ENCODE data around the gene ATF2. TPM values are rescaled to one million over a fixed set of nuclear protein-coding genes. Genes with fewer than 3 reads are reported as not detected.
A peak's percentile ranks its signal among the peaks of the same experiment; 100 is the strongest.

The ATF2 gene
- total and polyA plus RNA-seq, 9 of the 15 experiments (the other 6 are each of a cell fraction or from before 2014, with no cell fraction given), result 24.2 to 111 (median 45.9) TPM

DNA sequence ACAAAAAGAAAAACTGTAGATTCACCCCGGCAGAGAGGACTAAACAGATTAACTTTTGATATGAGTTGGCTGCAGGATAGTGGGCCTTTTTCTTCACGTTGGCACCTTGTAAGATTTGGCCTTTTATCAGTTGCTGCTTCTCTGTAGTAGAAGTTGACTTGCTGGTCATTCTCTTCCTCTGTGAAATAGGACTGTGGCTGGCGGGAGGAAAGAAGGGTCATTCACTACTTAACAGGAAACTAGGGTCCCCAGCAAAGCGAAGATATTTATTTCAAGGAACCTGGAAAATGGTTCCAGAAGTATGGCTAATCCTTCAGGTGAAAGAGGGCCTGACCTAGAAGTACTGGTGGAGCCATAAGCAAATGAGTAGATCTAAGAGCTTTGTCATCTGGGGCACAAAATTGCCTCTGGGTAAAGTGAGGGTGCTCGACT, 13.9 kb upstream of the ATF2 start:
- BruUV-seq (replicated peaks), result no TSS peak
- TF ChIP-seq CEBPG (CRISPR knock-in tag; IDR thresholded peaks at IDR 0.05), result no peak
- peak in 1 of 2 experiments; percentile 90; a peak in 2 of 4 replicates for TF ChIP-seq CEBPG (tag; conservative IDR thresholded peaks at IDR 0.05 in 1 of 2, IDR thresholded peaks at IDR 0.05 in 1 of 2)
- no peak for TF ChIP-seq STAT5B (CRISPR knock-in tag; IDR thresholded peaks at IDR 0.05)
- peak; percentile 12; the same call in 1 of the 2 replicates for TF ChIP-seq ELF1 (tag; IDR thresholded peaks at IDR 0.05)
- TF ChIP-seq CAMTA2 (CRISPR knock-in tag; conservative IDR thresholded peaks at IDR 0.05), result no peak
- peak; percentile 81 for TF ChIP-seq DPF2 (IDR thresholded peaks at IDR 0.05)
- TF ChIP-seq ZZZ3 (IDR thresholded peaks at IDR 0.05), result peak; percentile 3; the same call in 1 of the 2 replicates
- no peak for TF ChIP-seq DACH1 (IDR thresholded peaks at IDR 0.05; ENCODE audit: partially characterized antibody)
- 0 out of 6 replicates have a peak, but pooled peaks of 1 of the 3 experiments have one; percentile 3 for TF ChIP-seq ZBTB11 (CRISPR knock-in tag; IDR thresholded peaks at IDR 0.05)
- peak; percentile 61; the same call in 1 of the 2 replicates for TF ChIP-seq ZNF311 (CRISPR knock-in tag; IDR thresholded peaks at IDR 0.05)
- peak; percentile 67; the same call in 1 of the 2 replicates for TF ChIP-seq PTRF (tag; IDR thresholded peaks at IDR 0.05)
- TF ChIP-seq, protein P1, sequence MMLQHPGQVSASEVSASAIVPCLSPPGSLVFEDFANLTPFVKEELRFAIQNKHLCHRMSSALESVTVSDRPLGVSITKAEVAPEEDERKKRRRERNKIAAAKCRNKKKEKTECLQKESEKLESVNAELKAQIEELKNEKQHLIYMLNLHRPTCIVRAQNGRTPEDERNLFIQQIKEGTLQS (IDR thresholded peaks at IDR 0.05), result 0 out of 2 replicates have a peak, but pooled peaks have one; percentile 38
- TF ChIP-seq, protein P1 (CRISPR knock-in tag; conservative IDR thresholded peaks at IDR 0.05), result 0 out of 2 replicates have a peak, but pooled peaks have one; percentile 5
- TF ChIP-seq CBX8 (IDR thresholded peaks at IDR 0.05; ENCODE audit: borderline replicate concordance, extremely low read depth, low read depth, low read length, poor library complexity, severe bottlenecking), result no peak
- TF ChIP-seq JUND (IDR thresholded peaks at IDR 0.05; ENCODE audit: borderline replicate concordance, low read depth, low read length), result no peak
- peak; percentile 54; the same call in 1 of the 3 replicates for TF ChIP-seq JUND (tag; IDR thresholded peaks at IDR 0.05; ENCODE audit: borderline replicate concordance, low read depth, low read length)
- TF ChIP-seq CBX3 (IDR thresholded peaks at IDR 0.05; ENCODE audit: borderline replicate concordance in 1 of 2, low read length in 2 of 2), result 0 out of 3 replicates have a peak, but pooled peaks of 1 of the 2 experiments have one; percentile 6
- TF ChIP-seq ZNF444 (CRISPR knock-in tag; IDR thresholded peaks at IDR 0.05), result peak; percentile 62; the same call in 1 of the 2 replicates

More for the DNA sequence above, 13.9 kb upstream of the ATF2 start:
- H3K27ac ChIP-seq (ENCODE audit: extremely low read depth, low read depth, low read length), result peak overlapping the region; percentile 98
- intact Hi-C loops (cut with micrococcal nuclease), result loop anchor here (1.0 kb wide), 1 partner anchor 14 kb away; the partner anchor contains the start of gene ATF2
- H3K4me3 ChIP-seq, result peak overlapping the region; percentile 95
- H3K9me3 ChIP-seq (replicated peaks; ENCODE audit: control insufficient read depth, insufficient read depth, low read depth, low read length), result peaks cover 6% of the 10 kb centered on the region
- ChIA-PET CTCF (ENCODE audit: low intra/inter-chr PET ratio) (no interaction called here), POLR2A (no interaction called here)
- in situ Hi-C loops (cut with MboI), result no loop called here
- H3K4me1 ChIP-seq (replicated peaks in 1 of 2; ENCODE audit: control insufficient read depth in 2 of 2, insufficient read depth in 2 of 2, low read length in 2 of 2), result peaks cover 9 to 23% of the 10 kb centered on the region in 2 experiments
- FAIRE-seq (no peak), ATAC-seq (no peak), DNase-seq (ENCODE audit: extremely low read depth in 1 of 4, low spot score in 3 of 4) (peak in 2 of 4 experiments; percentile 22 to 45)
- H3K4me2 ChIP-seq (ENCODE audit: insufficient read depth, low read length), result peak overlapping the region; percentile 99
- H4K20me1 ChIP-seq (replicated peaks; ENCODE audit: control insufficient read depth, insufficient read depth, low read length), result peaks cover 9% of the 10 kb centered on the region
- H3K79me2 ChIP-seq (ENCODE audit: control insufficient read depth, insufficient read depth, low read length), result peaks cover 52% of the 10 kb centered on the region
- peak overlapping the region in 1 of 2 experiments; percentile 99; a peak in 2 of 4 replicates for H3K9ac ChIP-seq (ENCODE audit: insufficient read depth in 1 of 2, low read depth in 2 of 2, low read length in 2 of 2)
- peak overlapping the region; percentile 98 for H2AFZ ChIP-seq (ENCODE audit: low read depth, low read length)
- H3K27me3 ChIP-seq (ENCODE audit: control insufficient read depth in 2 of 2, insufficient read depth in 2 of 2, low read length in 2 of 2), result no peaks in the 10 kb centered on the region
- WGBS (ENCODE audit: insufficient coverage, low coverage, missing lambda C conversion rate), result 14% methylated on average over 5 of the region's 5 CpGs
- peaks cover 44% of the 10 kb centered on the region for H3K36me3 ChIP-seq (ENCODE audit: control insufficient read depth, insufficient read depth, low read length)
- no peaks in the 10 kb centered on the region for H3K9me1 ChIP-seq (ENCODE audit: control insufficient read depth, insufficient read depth, low read length)
